OCI-LY1 (cell line): Measurements from ENCODE around the gene ADARB2.

ENCODE experiments used
- CTCF ChIP-seq: fragments of 200-600 bp; sonication (generic), shearing (Covaris generic); IDR thresholded peaks from 2 replicates; pipeline ENCODE4 v1.5.1; 2017; ENCODE audit warnings: mild to moderate bottlenecking, antibody characterized with exemption, low read length, moderate library complexity, mixed read lengths
- EZH2 ChIP-seq: fragments of 200-600 bp; sonication (generic), shearing (Covaris generic); IDR thresholded peaks from 2 replicates; pipeline ENCODE4 v1.8.0; 2017; ENCODE audit warnings: borderline replicate concordance, mixed run types, mild to moderate bottlenecking, antibody characterized with exemption, low read length, moderate library complexity, mixed read lengths

- TF ChIP-seq CTCF, result no peak
- no peak for TF ChIP-seq EZH2
Measured at GRCh38 chr10:1544929-1545328, 192.4 kb downstream of the ADARB2 start.
